K562 (cell line): Measurements from ENCODE around the gene XRRA1. TPM values are rescaled to one million over a fixed set of nuclear protein-coding genes. Genes with fewer than 3 reads are reported as not detected.

Experiments
- ATAC-seq: fragments of 200-7000 bp; cut with Tn5 transposase; 3 replicates; pipeline ENCODE4 v1.9.1; 2020; ENCODE audit warnings: moderate library complexity
- BruUV-seq: library from RNA; stranded (reverse); fragments of 400-500 nt; replicated peaks from 2 replicates; lab custom pipeline; 2021; lab: Mats Ljungman, UMichigan
- CTCF ChIA-PET: fragments of 300-600 bp; formaldehyde crosslinking; extraction: SDS; loops from one replicate; lab custom pipeline; 2021; ENCODE audit warnings: low intra/inter-chr PET ratio; lab: Yijun Ruan, JAX
- POLR2A ChIA-PET: fragments of 300-600, 350-650 bp; sonication (Branson Sonifier 250); formaldehyde crosslinking; extraction: SDS; loops from one replicate; lab custom pipeline; 2021; ENCODE audit warnings: antibody characterized with exemption, inconsistent platforms; lab: Yijun Ruan, JAX
- DNase-seq, 4 experiments: peaks; one replicate each; pipeline versions ENCODE4 v3.0.0 to v3.0.0-alpha.2; 2011 to 2018; ENCODE audit warnings: low spot score in 3 of 4, mixed read lengths in 3 of 4; ENCODE audit errors: extremely low read depth in 1 of 4
- FAIRE-seq: peaks from 2 replicates; lab custom pipeline; 2011; peaks lifted over from hg19 to GRCh38; lab: Jason Lieb, UNC
- H2AFZ ChIP-seq: 2 replicates; pipeline ENCODE4 v1.6.0; 2011; ENCODE audit warnings: low read depth, low read length, control low read depth, inconsistent platforms
- H3K27ac ChIP-seq: fragments of 200-600 bp; 3 replicates; pipeline ENCODE4 v1.8.0; 2011; ENCODE audit warnings: low read depth, mild to moderate bottlenecking, control low read depth, inconsistent platforms, low read length, moderate library complexity, mixed read lengths; ENCODE audit errors: extremely low read depth
- H3K27me3 ChIP-seq, 2 experiments: fragments of 300-600 bp in 1 of 2; 2 replicates in 1 of 2; 3 replicates in 1 of 2; pipeline versions ENCODE4 v1.6.0 to v1.8.0; 2011; ENCODE audit warnings: inconsistent platforms in 2 of 2, low read length in 2 of 2, mild to moderate bottlenecking in 1 of 2, mixed read lengths in 1 of 2, moderate library complexity in 1 of 2; ENCODE audit not compliant: control insufficient read depth in 2 of 2, insufficient read depth in 2 of 2
- H3K36me3 ChIP-seq: fragments of 300-600 bp; 3 replicates; pipeline ENCODE4 v1.8.0; 2011; ENCODE audit warnings: mild to moderate bottlenecking, low read length, inconsistent platforms; ENCODE audit not compliant: control insufficient read depth, insufficient read depth
- H3K4me1 ChIP-seq, 2 experiments: fragments of 200-600 bp in 1 of 2; replicated peaks in 1 of 2; 2 replicates in 1 of 2; 3 replicates in 1 of 2; pipeline versions ENCODE4 v1.5.1 to v1.8.0; 2011; ENCODE audit warnings: inconsistent platforms in 2 of 2, low read length in 2 of 2, mild to moderate bottlenecking in 1 of 2, mixed read lengths in 1 of 2, moderate library complexity in 1 of 2; ENCODE audit not compliant: control insufficient read depth in 2 of 2, insufficient read depth in 2 of 2
- H3K4me2 ChIP-seq: 2 replicates; pipeline ENCODE4 v1.6.1; 2011; ENCODE audit warnings: low read length, control low read depth, inconsistent platforms, mixed read lengths; ENCODE audit not compliant: insufficient read depth
- H3K4me3 ChIP-seq: fragments of 200-600 bp; sonication (generic), shearing (Covaris generic); 2 replicates; pipeline ENCODE4 v1.5.1; 2016; ENCODE audit warnings: control low read depth, inconsistent platforms
- H3K79me2 ChIP-seq: fragments of 200-600 bp; 3 replicates; pipeline ENCODE4 v1.8.0; 2011; ENCODE audit warnings: low read length, inconsistent platforms; ENCODE audit not compliant: control insufficient read depth, insufficient read depth
- H3K9ac ChIP-seq, 2 experiments: 2 replicates each; pipeline versions ENCODE4 v1.6.0 to v1.6.1; 2011; ENCODE audit warnings: low read depth in 2 of 2, low read length in 2 of 2, control low read depth in 1 of 2, inconsistent platforms in 1 of 2, mild to moderate bottlenecking in 1 of 2, mixed read lengths in 1 of 2; ENCODE audit not compliant: insufficient read depth in 1 of 2
- H3K9me1 ChIP-seq: one replicate; pipeline ENCODE4 v1.6.0; 2011; ENCODE audit warnings: inconsistent platforms, mild to moderate bottlenecking, low read length, moderate library complexity; ENCODE audit not compliant: control insufficient read depth, insufficient read depth
- H3K9me3 ChIP-seq: replicated peaks from 2 replicates; pipeline ENCODE4 v1.5.1; 2011; ENCODE audit warnings: low read depth, low read length, inconsistent platforms; ENCODE audit not compliant: control insufficient read depth, insufficient read depth
- H4K20me1 ChIP-seq: replicated peaks from 2 replicates; pipeline ENCODE4 v1.6.1; 2011; ENCODE audit warnings: low read length, inconsistent platforms, mixed read lengths; ENCODE audit not compliant: control insufficient read depth, insufficient read depth
- HNRNPUL1 ChIP-seq: fragments of 200-400 bp; formaldehyde crosslinking; IDR thresholded peaks from 2 replicates; pipeline ENCODE4 v1.6.1; 2017; ENCODE audit warnings: low read length
- ZSCAN29 ChIP-seq: fragments of 450-650 bp; IDR thresholded peaks from 2 replicates; pipeline ENCODE4 v1.6.1; 2017
- WGBS: fragments of 100-300 bp; shearing (Covaris generic); methylation state at CpG from one replicate; pipeline ENCODE4 v1.1.6; 2016; ENCODE audit warnings: low coverage, mixed read lengths; ENCODE audit not compliant: insufficient coverage; ENCODE audit errors: missing lambda C conversion rate; 5-methylcytosine and 5-hydroxymethylcytosine counted together
- in situ Hi-C: fragments of 300-500 bp; cut with MboI; formaldehyde crosslinking; loops from 4 replicates; pipeline ENCODE4 v1.15.0; 2018; ENCODE audit warnings: inconsistent platforms, mixed read lengths
- intact Hi-C: fragments of 100-400 bp; cut with micrococcal nuclease; formaldehyde crosslinking; loops from 2 replicates; pipeline ENCODE4 v1.14.2; 2022
- polyA plus RNA-seq, 8 experiments: library from polyadenylated mRNA; depleted of rRNA in 4 of 8; stranded (reverse) in 5 of 8; unstranded in 3 of 8; fragments of >200 nt; fragmentation: Nextera tagmentation in 2 of 8; fragmentation: Illumina TruSeq in 1 of 8; extraction: Ambion mirVana in 2 of 8; extraction: Trizol in 1 of 8; gene quantifications; 2 replicates each; pipeline versions ENCODE4 v1.2.1 to v1.2.3, GENCODE V29; 2011 to 2014; ENCODE audit warnings: inconsistent platforms in 1 of 8, missing spikeins in 1 of 8
- total RNA-seq, 7 experiments: library from RNA; depleted of rRNA in 6 of 7; stranded (reverse); fragments of >200 nt in 6 of 7; fragmentation: Illumina TruSeq in 2 of 7; extraction: Trizol in 2 of 7; gene quantifications; 2 replicates each; pipeline versions ENCODE4 v1.2.1 to v1.2.3, GENCODE V29; 2011 to 2021; ENCODE audit warnings: low replicate concordance in 1 of 7
- TF ChIP-seq, protein P1 (sequence below), 2 experiments: IDR thresholded peaks in 1 of 2; conservative IDR thresholded peaks in 1 of 2; 2 replicates each; pipeline ENCODE4 v1.6.1; 2016; ENCODE audit warnings: low read depth in 2 of 2, mild to moderate bottlenecking in 1 of 2, missing compliant biosample characterization in 1 of 2, missing genetic modification characterization in 1 of 2, moderate library complexity in 1 of 2
- TF ChIP-seq, protein P2 (sequence below): fragments of 450-650 bp; IDR thresholded peaks from 2 replicates; pipeline ENCODE4 v1.7.1; 2018; ENCODE audit warnings: mild to moderate bottlenecking, low read depth; ENCODE audit not compliant: partially characterized antibody
- TF ChIP-seq, protein P3 (sequence below): fragments of 250-450 bp; sonication (Bioruptor Pico); IDR thresholded peaks from 2 replicates; pipeline ENCODE4 v1.5.0; 2020; ENCODE audit warnings: mild to moderate bottlenecking

Gene XRRA1
- total and polyA plus RNA-seq, 9 of the 15 experiments (the other 6 are each of a cell fraction or from before 2014, with no cell fraction given): 5.0 to 22.5 (median 16.0) TPM

DNA sequence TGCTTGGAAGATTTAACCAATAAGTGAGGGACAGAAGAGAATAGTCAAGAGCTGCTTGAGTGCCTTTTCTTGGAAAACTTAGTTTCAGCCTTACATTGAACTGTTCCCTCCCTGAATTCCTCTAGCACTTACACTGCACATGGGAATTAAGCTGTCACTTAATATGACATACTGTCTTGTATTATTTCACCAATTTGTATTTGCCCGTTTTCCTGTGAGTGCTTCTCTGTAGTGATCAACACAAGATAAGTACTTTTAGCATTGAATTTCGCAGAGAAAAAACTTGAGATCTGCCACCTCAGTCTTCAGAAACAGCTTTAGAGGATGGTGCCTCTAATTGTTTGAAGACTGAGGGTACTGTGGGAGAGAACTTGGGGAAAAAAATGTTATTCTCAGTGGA is 3.9 kb upstream of the XRRA1 start:
- CTCF ChIA-PET: no interaction called here
- Histone ChIP-seq H3K4me1 (peaks cover 6 to 26% of the 10 kb centered on the region in 2 experiments; a peak in 3 of 5 replicates), H3K9me3 (no peaks in the 10 kb centered on the region), H3K4me2 (no peak overlapping the region), H3K9me1 (no peaks in the 10 kb centered on the region), H3K27ac (no peak overlapping the region), H3K9ac (no peak overlapping the region), H4K20me1 (peaks cover 22% of the 10 kb centered on the region), H3K36me3 (peaks cover 59% of the 10 kb centered on the region), H3K79me2 (peaks cover 99% of the 10 kb centered on the region), H3K4me3 (no peak overlapping the region), H2AFZ (no peak overlapping the region), H3K27me3 (no peaks in the 10 kb centered on the region)
- TF ChIP-seq, protein P1, sequence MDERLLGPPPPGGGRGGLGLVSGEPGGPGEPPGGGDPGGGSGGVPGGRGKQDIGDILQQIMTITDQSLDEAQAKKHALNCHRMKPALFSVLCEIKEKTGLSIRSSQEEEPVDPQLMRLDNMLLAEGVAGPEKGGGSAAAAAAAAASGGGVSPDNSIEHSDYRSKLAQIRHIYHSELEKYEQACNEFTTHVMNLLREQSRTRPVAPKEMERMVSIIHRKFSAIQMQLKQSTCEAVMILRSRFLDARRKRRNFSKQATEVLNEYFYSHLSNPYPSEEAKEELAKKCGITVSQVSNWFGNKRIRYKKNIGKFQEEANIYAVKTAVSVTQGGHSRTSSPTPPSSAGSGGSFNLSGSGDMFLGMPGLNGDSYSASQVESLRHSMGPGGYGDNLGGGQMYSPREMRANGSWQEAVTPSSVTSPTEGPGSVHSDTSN (CRISPR knock-in tag; IDR thresholded peaks at IDR 0.05; ENCODE audit: low read depth): no peak
- TF ChIP-seq, protein P1 (tag; conservative IDR thresholded peaks at IDR 0.05; ENCODE audit: low read depth): 0 out of 2 replicates have a peak, but pooled peaks have one; percentile 16
- TF ChIP-seq HNRNPUL1 (no peak), ZSCAN29 (no peak)
- TF ChIP-seq, protein P2, sequence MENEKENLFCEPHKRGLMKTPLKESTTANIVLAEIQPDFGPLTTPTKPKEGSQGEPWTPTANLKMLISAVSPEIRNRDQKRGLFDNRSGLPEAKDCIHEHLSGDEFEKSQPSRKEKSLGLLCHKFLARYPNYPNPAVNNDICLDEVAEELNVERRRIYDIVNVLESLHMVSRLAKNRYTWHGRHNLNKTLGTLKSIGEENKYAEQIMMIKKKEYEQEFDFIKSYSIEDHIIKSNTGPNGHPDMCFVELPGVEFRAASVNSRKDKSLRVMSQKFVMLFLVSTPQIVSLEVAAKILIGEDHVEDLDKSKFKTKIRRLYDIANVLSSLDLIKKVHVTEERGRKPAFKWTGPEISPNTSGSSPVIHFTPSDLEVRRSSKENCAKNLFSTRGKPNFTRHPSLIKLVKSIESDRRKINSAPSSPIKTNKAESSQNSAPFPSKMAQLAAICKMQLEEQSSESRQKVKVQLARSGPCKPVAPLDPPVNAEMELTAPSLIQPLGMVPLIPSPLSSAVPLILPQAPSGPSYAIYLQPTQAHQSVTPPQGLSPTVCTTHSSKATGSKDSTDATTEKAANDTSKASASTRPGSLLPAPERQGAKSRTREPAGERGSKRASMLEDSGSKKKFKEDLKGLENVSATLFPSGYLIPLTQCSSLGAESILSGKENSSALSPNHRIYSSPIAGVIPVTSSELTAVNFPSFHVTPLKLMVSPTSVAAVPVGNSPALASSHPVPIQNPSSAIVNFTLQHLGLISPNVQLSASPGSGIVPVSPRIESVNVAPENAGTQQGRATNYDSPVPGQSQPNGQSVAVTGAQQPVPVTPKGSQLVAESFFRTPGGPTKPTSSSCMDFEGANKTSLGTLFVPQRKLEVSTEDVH: no peak
- TF ChIP-seq, protein P3, sequence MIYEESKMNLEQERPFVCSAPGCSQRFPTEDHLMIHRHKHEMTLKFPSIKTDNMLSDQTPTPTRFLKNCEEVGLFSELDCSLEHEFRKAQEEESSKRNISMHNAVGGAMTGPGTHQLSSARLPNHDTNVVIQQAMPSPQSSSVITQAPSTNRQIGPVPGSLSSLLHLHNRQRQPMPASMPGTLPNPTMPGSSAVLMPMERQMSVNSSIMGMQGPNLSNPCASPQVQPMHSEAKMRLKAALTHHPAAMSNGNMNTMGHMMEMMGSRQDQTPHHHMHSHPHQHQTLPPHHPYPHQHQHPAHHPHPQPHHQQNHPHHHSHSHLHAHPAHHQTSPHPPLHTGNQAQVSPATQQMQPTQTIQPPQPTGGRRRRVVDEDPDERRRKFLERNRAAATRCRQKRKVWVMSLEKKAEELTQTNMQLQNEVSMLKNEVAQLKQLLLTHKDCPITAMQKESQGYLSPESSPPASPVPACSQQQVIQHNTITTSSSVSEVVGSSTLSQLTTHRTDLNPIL (CRISPR knock-in tag): no peak
- ATAC-seq: no peak
- DNase-seq: no peak
- intact Hi-C loops (no loop called here), in situ Hi-C loops (no loop called here)
- 67% methylated on average over 2 of the region's 2 CpGs for WGBS
- no TSS peak for BruUV-seq
- POLR2A ChIA-PET: interaction anchor here (0.7 kb wide), 1 partner anchor 13 kb away, joined by 3 read pairs; no protein-coding TSS in a partner anchor
- no peak for FAIRE-seq
